Gastrocnemius medialis (tissue), 4 donors: ENCODE results near the gene RAB17.

Experiments
- CTCF ChIP-seq, 5 experiments: fragments of 450-650 bp in 3 of 5; fragments of 200-600 bp in 2 of 5; sonication (generic) in 2 of 5; IDR thresholded peaks in 4 of 5; conservative IDR thresholded peaks in 1 of 5; 1 replicate in 4 of 5; 2 replicates in 1 of 5; pipeline ENCODE4 v1.5.1; 2016 to 2019; ENCODE audit warnings: antibody characterized with exemption in 5 of 5, mild to moderate bottlenecking in 3 of 5, moderate library complexity in 3 of 5
- POLR2A ChIP-seq, 2 donors: fragments of 450-650 bp; IDR thresholded peaks; one replicate each; pipeline ENCODE4 v1.6.1; 2017; ENCODE audit warnings: antibody characterized with exemption in 2 of 2, mild to moderate bottlenecking in 2 of 2, moderate library complexity in 2 of 2

- TF ChIP-seq CTCF (IDR thresholded peaks at IDR 0.05 in 4 of 5, conservative IDR thresholded peaks at IDR 0.05 in 1 of 5) (no peak), POLR2A (IDR thresholded peaks at IDR 0.05) (no peak)
Measured at GRCh38 chr2:237525559-237526157, 64.9 kb downstream of the RAB17 start.
